Upper lobe of left lung (tissue), 6 donors: Measurements from ENCODE around the gene IP6K2. TPM values are rescaled to one million over a fixed set of nuclear protein-coding genes. Genes with fewer than 3 reads are reported as not detected.
A peak's percentile ranks its signal among the peaks of the same experiment; 100 is the strongest.
"Not testable (repeated sequence)": the region's sequence is repeated elsewhere in the genome, so short reads cannot be mapped to it uniquely, and the experiment has no call there.

ENCODE experiments used
- ATAC-seq, 2 donors: fragments of 200-7000 bp; cut with Tn5 transposase; one replicate each; pipeline ENCODE4 v1.9.1; 2022; ENCODE audit warnings: mild to moderate bottlenecking in 2 of 2, moderate library complexity in 2 of 2; ENCODE audit not compliant: low FRiP score in 2 of 2
- DNase-seq, 2 donors: peaks; one replicate each; pipeline ENCODE4 v3.0.0-alpha.2; 2019 to 2020
- H3K27ac ChIP-seq, 4 donors: fragments of 200-600 bp; sonication (generic); one replicate each; pipeline ENCODE4 v1.5.1; 2016 to 2019
- H3K27me3 ChIP-seq, 4 donors: fragments of 200-600 bp; sonication (generic); one replicate each; pipeline ENCODE4 v1.5.1; 2017 to 2019
- H3K36me3 ChIP-seq, 4 donors: fragments of 200-600 bp; sonication (generic); one replicate each; pipeline ENCODE4 v1.5.1; 2016 to 2019
- H3K4me1 ChIP-seq, 4 donors: fragments of 200-600 bp; sonication (generic); one replicate each; pipeline ENCODE4 v1.5.1; 2018 to 2019
- H3K4me3 ChIP-seq, 4 donors: fragments of 200-600 bp; sonication (generic); one replicate each; pipeline ENCODE4 v1.5.1; 2017 to 2019; ENCODE audit warnings: mild to moderate bottlenecking in 2 of 4, moderate library complexity in 1 of 4
- H3K9me3 ChIP-seq, 4 donors: fragments of 200-600 bp; sonication (generic); one replicate each; pipeline ENCODE4 v1.5.1; 2018 to 2019
- EP300 ChIP-seq, 4 donors: sonication (generic); formaldehyde crosslinking; IDR thresholded peaks; one replicate each; pipeline ENCODE4 v1.5.1; 2017; ENCODE audit warnings: antibody characterized with exemption in 4 of 4, control low read depth in 2 of 4
- POLR2A ChIP-seq, 4 donors: fragments of 450-650 bp; IDR thresholded peaks; one replicate each; pipeline ENCODE4 v1.5.1; 2016 to 2017; ENCODE audit warnings: antibody characterized with exemption in 4 of 4, mild to moderate bottlenecking in 2 of 4
- POLR2AphosphoS5 ChIP-seq, 2 donors: sonication (generic); formaldehyde crosslinking; IDR thresholded peaks; one replicate each; pipeline ENCODE4 v1.5.1; 2017; ENCODE audit warnings: antibody characterized with exemption in 2 of 2
- WGBS, 2 donors: methylation state at CpG; one replicate each; pipeline ENCODE4 v1.1.5; 2017 to 2018; 5-methylcytosine and 5-hydroxymethylcytosine counted together
- total RNA-seq, 6 donors: library from RNA; depleted of rRNA in 4 of 6; stranded (reverse); fragments of >200 nt in 4 of 6; gene quantifications; one replicate each; pipeline versions ENCODE4 v1.1.0 to v1.2.1, GENCODE V29; 2016 to 2021
- TF ChIP-seq, protein P1 (sequence below), 6 experiments: fragments of 450-650 bp in 4 of 6; fragments of 200-600 bp in 2 of 6; sonication (generic) in 2 of 6; IDR thresholded peaks; one replicate each; pipeline ENCODE4 v1.5.1; 2016 to 2019; ENCODE audit warnings: antibody characterized with exemption in 6 of 6
- donor health status: DM: no; HTN: no; CAD: no; lungs with moderate emphysema.
- donor health status: DM: no; HTN: yes; CAD: no; lungs with severe emphysema.

The IP6K2 gene
- total RNA-seq, 6 donors from 2014 or later = 53.3 to 106 (median 65.4) TPM

DNA sequence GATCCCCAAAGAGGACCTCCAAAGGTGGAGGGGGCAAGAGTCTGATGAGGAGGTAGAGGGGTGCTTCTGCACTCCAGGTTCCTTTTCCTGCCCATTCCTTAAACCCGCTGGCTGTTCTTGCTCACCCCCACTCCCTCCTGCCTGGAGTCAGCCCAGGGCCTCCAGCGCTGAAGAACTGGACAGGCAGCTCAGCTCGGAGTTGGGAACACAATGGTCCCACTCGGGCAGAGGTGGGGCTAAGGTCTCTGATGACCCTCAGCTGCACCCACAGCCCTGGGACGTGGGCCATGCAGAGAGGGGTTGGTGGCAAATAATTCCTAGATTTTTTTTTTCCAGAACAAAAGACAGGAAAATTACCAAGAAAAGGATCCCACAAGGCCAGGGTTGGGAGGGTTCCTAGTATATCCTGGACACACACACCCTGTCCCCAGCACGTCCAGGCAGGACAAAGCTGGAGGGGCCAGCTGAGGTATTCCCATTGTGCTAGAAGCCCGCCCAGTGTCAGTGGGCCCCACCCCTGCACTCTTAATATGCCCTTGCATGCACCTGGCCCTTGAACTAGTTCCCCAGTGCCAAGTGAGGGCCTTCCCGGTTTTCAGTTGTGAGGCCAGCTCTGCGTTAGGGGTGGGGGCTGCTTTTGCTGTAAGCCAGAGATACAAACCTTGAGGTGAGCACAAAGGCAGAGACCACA, 22.1 kb upstream of the IP6K2 start:
- 63 to 66% methylated on average over 8 to 9 of the region's 9 CpGs for WGBS, 2 donors
- H3K27me3 ChIP-seq = no peaks in the 10 kb centered on the region
- H3K4me3 ChIP-seq = no peak overlapping the region
- H3K9me3 ChIP-seq = no peaks in the 10 kb centered on the region
- TF ChIP-seq, protein P1, sequence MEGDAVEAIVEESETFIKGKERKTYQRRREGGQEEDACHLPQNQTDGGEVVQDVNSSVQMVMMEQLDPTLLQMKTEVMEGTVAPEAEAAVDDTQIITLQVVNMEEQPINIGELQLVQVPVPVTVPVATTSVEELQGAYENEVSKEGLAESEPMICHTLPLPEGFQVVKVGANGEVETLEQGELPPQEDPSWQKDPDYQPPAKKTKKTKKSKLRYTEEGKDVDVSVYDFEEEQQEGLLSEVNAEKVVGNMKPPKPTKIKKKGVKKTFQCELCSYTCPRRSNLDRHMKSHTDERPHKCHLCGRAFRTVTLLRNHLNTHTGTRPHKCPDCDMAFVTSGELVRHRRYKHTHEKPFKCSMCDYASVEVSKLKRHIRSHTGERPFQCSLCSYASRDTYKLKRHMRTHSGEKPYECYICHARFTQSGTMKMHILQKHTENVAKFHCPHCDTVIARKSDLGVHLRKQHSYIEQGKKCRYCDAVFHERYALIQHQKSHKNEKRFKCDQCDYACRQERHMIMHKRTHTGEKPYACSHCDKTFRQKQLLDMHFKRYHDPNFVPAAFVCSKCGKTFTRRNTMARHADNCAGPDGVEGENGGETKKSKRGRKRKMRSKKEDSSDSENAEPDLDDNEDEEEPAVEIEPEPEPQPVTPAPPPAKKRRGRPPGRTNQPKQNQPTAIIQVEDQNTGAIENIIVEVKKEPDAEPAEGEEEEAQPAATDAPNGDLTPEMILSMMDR (IDR thresholded peaks at IDR 0.05) = no peak
- no peak for TF ChIP-seq POLR2A (IDR thresholded peaks at IDR 0.05)
- no peak for TF ChIP-seq EP300 (IDR thresholded peaks at IDR 0.05)
- no peak for TF ChIP-seq POLR2AphosphoS5 (IDR thresholded peaks at IDR 0.05)
- no peaks in the 10 kb centered on the region for H3K36me3 ChIP-seq
- H3K4me1 ChIP-seq = peaks cover 16 to 47% (median 26%) of the 10 kb centered on the region in 4 donors
- DNase-seq (no peak), ATAC-seq (peak in 1 of 2 donors; percentile 35)
- H3K27ac ChIP-seq = peak overlapping the region; percentile 10 to 77 (median 39)

DNA sequence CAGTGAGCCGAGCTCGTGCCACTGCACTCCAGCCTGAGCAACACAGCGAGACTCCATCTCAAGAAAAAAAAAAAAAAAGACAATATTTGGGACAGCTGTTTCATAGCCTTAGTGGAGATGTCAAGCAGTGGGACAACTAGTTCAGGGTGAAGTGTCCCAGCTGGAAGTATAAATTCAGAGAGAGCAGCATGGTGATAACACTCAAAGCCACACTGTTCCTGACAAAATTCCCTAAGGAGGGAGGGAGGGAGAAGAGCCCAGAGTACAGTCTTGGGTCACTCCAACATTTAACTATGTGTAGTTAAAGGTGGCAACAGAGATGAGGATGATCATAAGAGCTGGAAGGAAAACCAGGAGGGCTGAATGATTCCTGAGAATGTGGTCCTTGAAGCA, 21.1 kb upstream of the IP6K2 start:
- ATAC-seq = peak in 1 of 2 donors; percentile 64

DNA sequence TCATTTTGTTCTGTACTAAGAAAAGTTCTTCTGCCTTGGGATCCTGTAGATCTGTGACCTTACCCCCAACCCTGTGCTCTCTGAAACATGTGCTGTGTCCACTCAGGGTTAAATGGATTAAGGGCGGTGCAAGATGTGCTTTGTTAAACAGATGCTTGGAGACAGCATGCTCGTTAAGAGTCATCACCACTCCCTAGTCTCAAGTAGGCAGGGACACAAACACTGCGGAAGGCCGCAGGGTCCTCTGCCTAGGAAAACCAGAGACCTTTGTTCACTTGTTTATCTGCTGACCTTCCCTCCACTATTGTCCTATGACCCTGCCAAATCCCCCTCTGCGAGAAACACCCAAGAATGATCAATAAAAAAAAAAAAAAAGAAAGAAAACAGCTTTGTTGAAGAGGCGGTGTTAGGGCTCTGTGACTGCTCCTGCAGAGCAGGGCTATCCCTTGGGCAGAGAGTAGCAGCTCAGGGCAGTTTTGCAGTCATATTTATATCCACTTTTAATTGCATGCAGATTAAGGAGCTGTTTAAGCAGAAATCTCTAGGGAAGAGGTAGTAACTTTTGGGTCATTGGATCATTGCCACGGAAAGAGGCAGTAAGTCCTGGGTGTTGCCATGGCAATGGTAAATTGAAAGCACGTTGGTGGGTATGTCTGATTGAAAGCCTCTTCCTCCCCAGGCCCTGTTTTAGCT, 18.2 kb upstream of the IP6K2 start:
- H3K27ac ChIP-seq, H3K27me3 ChIP-seq, H3K4me3 ChIP-seq, H3K9me3 ChIP-seq, DNase-seq, H3K36me3 ChIP-seq, ATAC-seq: not testable (repeated sequence)
- H3K4me1 ChIP-seq = peaks cover 14 to 36% (median 22%) of the 10 kb centered on the region in 4 donors
- WGBS, 2 donors = 48 to 59% methylated on average over 8 of the region's 8 CpGs

More for the DNA sequence above, 21.1 kb upstream of the IP6K2 start:
- H3K4me3 ChIP-seq = no peak overlapping the region
- no peaks in the 10 kb centered on the region for H3K36me3 ChIP-seq
- peaks cover 16 to 47% (median 26%) of the 10 kb centered on the region in 4 donors for H3K4me1 ChIP-seq
- peak overlapping the region in 2 of 4 donors; percentile 46 to 68 for H3K27ac ChIP-seq
- H3K27me3 ChIP-seq = no peaks in the 10 kb centered on the region
- H3K9me3 ChIP-seq = no peaks in the 10 kb centered on the region
- DNase-seq = no peak
- 77 to 81% methylated on average over 3 of the region's 3 CpGs for WGBS, 2 donors
- TF ChIP-seq POLR2AphosphoS5 (IDR thresholded peaks at IDR 0.05) = peak; percentile 52 to 59
- TF ChIP-seq POLR2A (IDR thresholded peaks at IDR 0.05) = no peak
- TF ChIP-seq EP300 (IDR thresholded peaks at IDR 0.05) = peak in 2 of 4 donors; percentile 31 to 49
- TF ChIP-seq, protein P1 (IDR thresholded peaks at IDR 0.05) = no peak

DNA sequence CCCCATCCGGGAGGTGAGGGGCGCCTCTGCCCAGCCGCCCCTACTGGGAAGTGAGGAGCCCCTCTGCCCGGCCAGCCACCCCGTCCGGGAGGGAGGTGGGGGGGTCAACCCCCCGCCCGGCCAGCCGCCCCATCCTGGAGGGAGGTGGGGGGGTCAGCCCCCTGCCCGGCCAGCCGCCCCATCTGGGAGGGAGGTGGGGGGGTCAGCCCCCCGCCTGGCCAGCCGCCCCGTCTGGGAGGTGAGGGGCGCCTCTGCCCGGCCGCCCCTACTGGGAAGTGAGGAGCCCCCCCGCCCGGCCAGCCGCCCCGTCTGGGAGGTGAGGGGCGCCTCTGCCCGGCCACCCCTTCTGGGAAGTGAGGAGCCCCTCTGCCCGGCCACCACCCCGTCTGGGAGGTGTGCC, 17.5 kb upstream of the IP6K2 start:
- not testable (repeated sequence) for H3K27me3 ChIP-seq, ATAC-seq, H3K9me3 ChIP-seq, H3K36me3 ChIP-seq, H3K4me3 ChIP-seq, H3K27ac ChIP-seq
- 85% methylated on average over 2 of the region's 25 CpGs; no CpG with 5 or more reads in 1 of the 2 donors for WGBS, 2 donors
- H3K4me1 ChIP-seq = peaks cover 7 to 29% (median 17%) of the 10 kb centered on the region in 4 donors
- DNase-seq = peak in 1 of 2 donors; percentile 70

DNA sequence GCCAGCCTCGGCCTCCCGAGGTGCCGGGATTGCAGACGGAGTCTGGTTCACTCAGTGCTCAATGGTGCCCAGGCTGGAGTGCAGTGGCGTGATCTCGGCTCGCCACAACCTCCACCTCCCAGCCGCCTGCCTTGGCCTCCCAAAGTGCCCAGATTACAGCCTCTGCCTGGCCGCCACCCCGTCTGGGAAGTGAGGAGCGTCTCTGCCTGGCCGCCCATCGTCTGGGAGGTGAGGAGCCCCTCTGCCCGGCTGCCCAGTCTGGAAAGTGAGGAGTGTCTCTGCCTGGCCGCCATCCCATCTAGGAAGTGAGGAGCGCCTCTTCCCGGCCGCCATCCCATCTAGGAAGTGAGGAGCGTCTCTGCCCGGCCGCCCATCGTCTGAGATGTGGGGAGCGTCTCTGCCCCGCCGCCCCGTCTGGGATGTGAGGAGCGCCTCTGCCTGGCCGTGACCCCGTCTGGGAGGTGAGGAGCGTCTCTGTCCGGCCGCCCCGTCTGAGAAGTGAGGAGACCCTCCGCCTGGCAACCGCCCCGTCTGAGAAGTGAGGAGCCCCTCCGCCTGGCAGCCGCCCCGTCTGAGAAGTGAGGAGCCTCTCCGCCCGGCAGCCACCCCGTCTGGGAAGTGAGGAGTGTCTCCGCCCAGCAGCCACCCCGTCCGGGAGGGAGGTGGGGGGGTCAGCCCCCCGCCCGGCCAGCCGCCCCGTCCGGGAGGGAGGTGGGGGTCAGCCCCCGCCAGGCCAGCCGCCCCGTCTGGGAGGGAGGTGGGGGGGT, 16.9 kb upstream of the IP6K2 start:
- ATAC-seq, H3K27ac ChIP-seq, H3K9me3 ChIP-seq, H3K4me3 ChIP-seq, H3K36me3 ChIP-seq, H3K27me3 ChIP-seq: not testable (repeated sequence)
- WGBS, 2 donors = 98% methylated on average over 21 of the region's 53 CpGs; no CpG with 5 or more reads in 1 of the 2 donors
- peak in 1 of 2 donors; percentile 54 for DNase-seq
- H3K4me1 ChIP-seq = peaks cover under 1 to 23% (median 11%) of the 10 kb centered on the region in 4 donors

DNA sequence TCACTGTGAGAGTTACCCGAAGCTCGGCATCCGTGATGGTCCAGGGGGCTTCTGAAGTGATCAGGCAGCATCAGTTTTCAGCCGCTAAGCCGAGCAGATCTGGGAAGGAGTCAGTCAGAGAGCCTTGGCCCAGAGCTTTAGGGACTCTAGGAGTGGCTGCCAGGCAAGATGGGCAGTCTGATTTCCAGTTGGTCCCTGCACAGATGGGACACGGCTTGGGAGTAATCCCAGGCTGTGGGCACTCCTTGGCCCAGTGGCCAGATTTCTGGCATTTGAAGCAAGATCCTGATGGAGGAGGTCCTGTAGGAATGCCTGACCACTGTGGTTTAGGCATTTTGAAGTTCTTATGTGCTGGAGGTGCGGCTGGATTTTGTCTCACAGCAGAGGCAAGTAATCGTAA, 10.5 kb upstream of the IP6K2 start:
- no peaks in the 10 kb centered on the region for H3K27me3 ChIP-seq
- WGBS, 2 donors = 92 to 95% methylated on average over 5 to 8 of the region's 8 CpGs
- H3K4me3 ChIP-seq = no peak overlapping the region
- ATAC-seq (no peak), DNase-seq (no peak)
- no peaks in the 10 kb centered on the region for H3K36me3 ChIP-seq
- H3K27ac ChIP-seq = no peak overlapping the region
- no peaks in the 10 kb centered on the region for H3K9me3 ChIP-seq
- no peaks in the 10 kb centered on the region for H3K4me1 ChIP-seq
- TF ChIP-seq EP300 (IDR thresholded peaks at IDR 0.05) (no peak), POLR2AphosphoS5 (IDR thresholded peaks at IDR 0.05) (no peak), POLR2A (IDR thresholded peaks at IDR 0.05) (no peak)
- TF ChIP-seq, protein P1 (IDR thresholded peaks at IDR 0.05) = no peak

DNA sequence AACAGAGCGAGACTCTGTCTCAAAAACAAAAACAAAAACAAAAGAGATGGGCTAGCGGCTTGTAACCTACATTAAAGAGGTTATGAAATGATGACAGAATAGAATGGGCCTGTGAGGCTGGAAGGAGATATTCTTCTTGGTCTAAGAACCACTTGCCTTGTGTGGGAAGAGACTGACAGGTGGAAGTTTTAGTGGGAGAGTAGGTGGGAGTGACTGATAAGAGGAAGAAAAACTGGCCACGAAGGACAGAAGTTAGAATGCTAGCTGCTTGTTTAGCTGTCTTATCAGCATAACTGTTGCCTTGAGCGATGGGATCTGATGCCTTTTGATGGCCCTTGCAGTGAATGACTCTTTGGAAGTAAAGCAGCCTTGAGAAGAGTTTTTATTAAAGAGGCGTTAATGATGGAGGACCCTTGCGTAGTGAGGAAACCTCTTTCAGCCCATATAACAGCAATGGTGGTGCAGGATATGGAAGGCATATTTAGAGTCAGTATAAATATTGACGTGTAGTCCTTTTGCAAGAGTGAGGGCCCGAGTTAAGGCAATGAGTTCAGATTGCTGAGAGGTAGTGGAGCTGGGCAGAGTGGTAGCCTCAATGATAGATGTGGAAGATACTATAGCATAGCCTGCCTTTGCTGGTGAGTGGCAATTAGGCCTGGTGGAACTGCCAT, 8.3 kb upstream of the IP6K2 start:
- not testable (repeated sequence) for H3K9me3 ChIP-seq, H3K4me3 ChIP-seq, H3K4me1 ChIP-seq, H3K36me3 ChIP-seq, DNase-seq, ATAC-seq, H3K27me3 ChIP-seq, H3K27ac ChIP-seq
- 88 to 90% methylated on average over 8 of the region's 8 CpGs for WGBS, 2 donors
